Neural cell (in vitro differentiated cells): ENCODE measurements around the gene RAPGEF4. TPM values are rescaled to one million over a fixed set of nuclear protein-coding genes. Genes with fewer than 3 reads are reported as not detected.

Experiments used
- H2AFZ ChIP-seq: fragments of 200-600, 300-800 bp; sonication (generic), shearing (Covaris generic); 2 replicates; pipeline ENCODE4 v1.6.0; 2014; ENCODE audit warnings: low read depth, mild to moderate bottlenecking, antibody characterized with exemption, low read length, moderate library complexity
- H3F3A ChIP-seq: fragments of 200-600 bp; shearing (Covaris generic); 2 replicates; pipeline ENCODE4 v1.6.1; 2016; ENCODE audit warnings: mild to moderate bottlenecking, moderate library complexity, mixed read lengths, antibody characterized with exemption, low read length; ENCODE audit not compliant: insufficient read depth, poor library complexity, severe bottlenecking
- H3K27ac ChIP-seq: fragments of 200-600, 300-800 bp; sonication (generic), shearing (Covaris generic); 2 replicates; pipeline ENCODE4 v1.5.1; 2014; ENCODE audit warnings: mild to moderate bottlenecking, low read length, moderate library complexity
- H3K27me3 ChIP-seq: fragments of 300-800, 200-600 bp; sonication (generic), shearing (Covaris generic); 2 replicates; pipeline ENCODE4 v1.6.0; 2014; ENCODE audit warnings: mild to moderate bottlenecking, low read depth, low read length, moderate library complexity; ENCODE audit not compliant: insufficient read depth
- H3K36me3 ChIP-seq: fragments of 300-800, 200-600 bp; sonication (generic), shearing (Covaris generic); 2 replicates; pipeline ENCODE4 v1.5.1; 2014; ENCODE audit warnings: mild to moderate bottlenecking, antibody characterized with exemption, low read length, moderate library complexity; ENCODE audit not compliant: insufficient read depth
- H3K4me2 ChIP-seq: fragments of 300-800, 200-600 bp; sonication (generic), shearing (Covaris generic); 2 replicates; pipeline ENCODE4 v1.6.0; 2014; ENCODE audit warnings: mild to moderate bottlenecking, low read length
- H3K4me3 ChIP-seq: fragments of 300-800, 200-600 bp; sonication (generic), shearing (Covaris generic); 2 replicates; pipeline ENCODE4 v1.5.1; 2014; ENCODE audit warnings: mild to moderate bottlenecking, low read length, moderate library complexity
- H3K79me2 ChIP-seq: fragments of 200-600 bp; shearing (Covaris generic); replicated peaks from 2 replicates; pipeline ENCODE4 v1.6.0; 2014; ENCODE audit warnings: mild to moderate bottlenecking, low read length, moderate library complexity; ENCODE audit not compliant: insufficient read depth
- H3K9ac ChIP-seq: fragments of 300-800, 200-600 bp; sonication (generic), shearing (Covaris generic); 2 replicates; pipeline ENCODE4 v1.6.1; 2016; ENCODE audit warnings: mild to moderate bottlenecking, low read length, mixed read lengths
- H3K9me2 ChIP-seq: fragments of 200-600 bp; shearing (Covaris generic); 2 replicates; pipeline ENCODE4 v1.6.1; 2016; ENCODE audit warnings: mild to moderate bottlenecking, low read length, mixed read lengths; ENCODE audit not compliant: insufficient read depth
- H3K9me3 ChIP-seq: fragments of 200-600, 300-800 bp; sonication (generic), shearing (Covaris generic); 2 replicates; pipeline ENCODE4 v1.6.1; 2016; ENCODE audit warnings: mild to moderate bottlenecking, mixed run types, low read length, moderate library complexity, mixed read lengths
- H4K20me1 ChIP-seq: fragments of 200-600 bp; shearing (Covaris generic); 2 replicates; pipeline ENCODE4 v1.6.1; 2016; ENCODE audit warnings: mild to moderate bottlenecking, mixed run types; ENCODE audit not compliant: insufficient read depth
- EP300 ChIP-seq: fragments of 450-650 bp; conservative IDR thresholded peaks from 2 replicates; pipeline ENCODE4 v1.6.1; 2014; ENCODE audit warnings: antibody characterized with exemption, mild to moderate bottlenecking, moderate library complexity; ENCODE audit not compliant: poor library complexity, severe bottlenecking
- EZH2 ChIP-seq: fragments of 200-600, 300-800 bp; shearing (Covaris generic), sonication (generic); IDR thresholded peaks from 2 replicates; pipeline ENCODE4 v1.6.1; 2014; ENCODE audit warnings: antibody characterized with exemption, low read length, borderline replicate concordance, mild to moderate bottlenecking; ENCODE audit not compliant: insufficient read depth, poor library complexity, severe bottlenecking
- MXI1 ChIP-seq: fragments of 450-650 bp; conservative IDR thresholded peaks from 2 replicates; pipeline ENCODE4 v1.6.1; 2014; ENCODE audit warnings: antibody characterized with exemption, mild to moderate bottlenecking; ENCODE audit not compliant: poor library complexity, severe bottlenecking
- POLR2AphosphoS5 ChIP-seq: IDR thresholded peaks from 2 replicates; pipeline ENCODE4 v1.6.1; 2012
- RAD21 ChIP-seq: fragments of 450-650 bp; conservative IDR thresholded peaks from 2 replicates; pipeline ENCODE4 v1.6.1; 2014; ENCODE audit warnings: antibody characterized with exemption, mild to moderate bottlenecking, moderate library complexity
- REST ChIP-seq: IDR thresholded peaks from 2 replicates; pipeline ENCODE4 v1.6.1; 2012; ENCODE audit warnings: borderline replicate concordance
- SMC3 ChIP-seq: fragments of 450-650 bp; conservative IDR thresholded peaks from 2 replicates; pipeline ENCODE4 v1.6.1; 2014; ENCODE audit warnings: antibody characterized with exemption, mild to moderate bottlenecking, moderate library complexity; ENCODE audit not compliant: poor library complexity
- TAF1 ChIP-seq: IDR thresholded peaks from 2 replicates; pipeline ENCODE4 v1.6.1; 2012; ENCODE audit warnings: low read depth
- polyA plus RNA-seq: library from polyadenylated mRNA; depleted of rRNA; stranded (reverse); fragments of >200 nt; gene quantifications from 2 replicates; pipeline ENCODE4 v1.2.3, GENCODE V29; 2014
- TF ChIP-seq, protein P1 (sequence below): fragments of 450-650 bp; IDR thresholded peaks from 2 replicates; pipeline ENCODE4 v1.5.1; 2014; ENCODE audit warnings: antibody characterized with exemption, mild to moderate bottlenecking, moderate library complexity; ENCODE audit not compliant: poor library complexity, severe bottlenecking

Gene RAPGEF4
- polyA plus RNA-seq, 1 donor from 2014 or later, result 10.4 TPM

- no peak overlapping the region for H2AFZ ChIP-seq
- no peak overlapping the region for H3K9ac ChIP-seq
- no peak overlapping the region for H3K4me2 ChIP-seq
- H3K4me3 ChIP-seq, result no peak overlapping the region
- H3K9me2 ChIP-seq, result no peaks in the 10 kb centered on the region
- no peaks in the 10 kb centered on the region for H4K20me1 ChIP-seq
- no peaks in the 10 kb centered on the region for H3F3A ChIP-seq
- no peaks in the 10 kb centered on the region for H3K9me3 ChIP-seq
- TF ChIP-seq POLR2AphosphoS5 (no peak), TAF1 (no peak), EP300 (no peak), MXI1 (no peak), SMC3 (no peak), EZH2 (no peak), REST (no peak), RAD21 (no peak)
- TF ChIP-seq, protein P1, sequence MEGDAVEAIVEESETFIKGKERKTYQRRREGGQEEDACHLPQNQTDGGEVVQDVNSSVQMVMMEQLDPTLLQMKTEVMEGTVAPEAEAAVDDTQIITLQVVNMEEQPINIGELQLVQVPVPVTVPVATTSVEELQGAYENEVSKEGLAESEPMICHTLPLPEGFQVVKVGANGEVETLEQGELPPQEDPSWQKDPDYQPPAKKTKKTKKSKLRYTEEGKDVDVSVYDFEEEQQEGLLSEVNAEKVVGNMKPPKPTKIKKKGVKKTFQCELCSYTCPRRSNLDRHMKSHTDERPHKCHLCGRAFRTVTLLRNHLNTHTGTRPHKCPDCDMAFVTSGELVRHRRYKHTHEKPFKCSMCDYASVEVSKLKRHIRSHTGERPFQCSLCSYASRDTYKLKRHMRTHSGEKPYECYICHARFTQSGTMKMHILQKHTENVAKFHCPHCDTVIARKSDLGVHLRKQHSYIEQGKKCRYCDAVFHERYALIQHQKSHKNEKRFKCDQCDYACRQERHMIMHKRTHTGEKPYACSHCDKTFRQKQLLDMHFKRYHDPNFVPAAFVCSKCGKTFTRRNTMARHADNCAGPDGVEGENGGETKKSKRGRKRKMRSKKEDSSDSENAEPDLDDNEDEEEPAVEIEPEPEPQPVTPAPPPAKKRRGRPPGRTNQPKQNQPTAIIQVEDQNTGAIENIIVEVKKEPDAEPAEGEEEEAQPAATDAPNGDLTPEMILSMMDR, result no peak
- H3K27me3 ChIP-seq, result no peaks in the 10 kb centered on the region
- H3K79me2 ChIP-seq, result no peaks in the 10 kb centered on the region
- no peak overlapping the region for H3K27ac ChIP-seq
- H3K36me3 ChIP-seq, result no peaks in the 10 kb centered on the region
These were observed 315.0 kb downstream of the RAPGEF4 start for GRCh38 chr2:173050684-173051083.

DNA sequence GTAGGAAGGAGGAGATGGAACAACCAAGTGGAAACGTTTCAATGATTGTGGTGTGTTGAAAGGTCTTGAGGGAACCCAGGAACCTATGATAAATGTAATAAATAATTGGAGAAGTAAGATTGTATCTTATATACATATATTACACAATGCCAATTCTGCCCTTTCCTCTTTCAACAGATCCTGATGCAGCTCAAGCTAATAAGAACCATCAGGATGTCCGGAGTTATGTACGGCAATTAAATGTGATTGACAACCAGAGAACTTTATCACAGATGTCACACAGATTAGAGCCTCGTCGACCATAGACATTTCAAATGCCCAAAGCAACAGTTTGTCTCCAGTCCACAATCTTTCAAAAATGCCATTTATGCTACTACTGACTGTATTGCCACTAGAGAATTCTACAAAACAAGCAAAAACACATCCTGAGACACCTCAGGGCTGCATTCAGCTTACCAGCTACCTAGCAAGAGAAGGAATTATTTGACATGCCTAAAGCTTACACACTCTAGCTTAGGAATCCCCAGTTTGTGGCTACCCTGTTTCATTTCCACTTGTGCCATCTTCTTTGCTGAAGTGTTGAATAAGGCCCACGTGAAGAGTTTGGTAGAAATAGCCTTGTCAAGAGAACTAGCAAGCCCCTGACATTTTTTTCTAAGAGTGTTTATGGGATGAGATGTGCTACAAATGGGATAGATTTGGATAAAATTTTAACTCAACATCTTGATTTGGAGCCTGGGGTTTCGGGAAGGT, 316.0 kb downstream of the RAPGEF4 start:
- Histone ChIP-seq H3K27ac (no peak overlapping the region), H3K27me3 (no peaks in the 10 kb centered on the region), H3K4me2 (no peak overlapping the region), H2AFZ (no peak overlapping the region), H3K79me2 (no peaks in the 10 kb centered on the region), H3K9me3 (no peaks in the 10 kb centered on the region), H3K36me3 (no peaks in the 10 kb centered on the region), H3K9me2 (no peaks in the 10 kb centered on the region), H4K20me1 (no peaks in the 10 kb centered on the region), H3K9ac (no peak overlapping the region), H3K4me3 (no peak overlapping the region), H3F3A (no peaks in the 10 kb centered on the region)
- TF ChIP-seq MXI1, result no peak
